Glutamatergic neuron (in vitro differentiated cells): ENCODE results near the gene COA1. TPM values are rescaled to one million over a fixed set of nuclear protein-coding genes. Genes with fewer than 3 reads are reported as not detected.
A peak's percentile ranks its signal among the peaks of the same experiment; 100 is the strongest.

Source experiments
- DNase-seq: peaks from one replicate; pipeline ENCODE4 v3.0.0; 2022
- H3K27ac Mint-ChIP-seq: one replicate; pipeline ENCODE4 v1.8.0; 2020; ENCODE audit warnings: mild to moderate bottlenecking, mixed read lengths, inconsistent platforms; ENCODE audit not compliant: unreplicated experiment
- H3K27me3 Mint-ChIP-seq: one replicate; pipeline ENCODE4 v1.8.0; 2020; ENCODE audit warnings: mild to moderate bottlenecking, moderate library complexity, mixed read lengths, inconsistent platforms; ENCODE audit not compliant: unreplicated experiment
- H3K36me3 Mint-ChIP-seq: one replicate; pipeline ENCODE4 v1.8.0; 2020; ENCODE audit warnings: mild to moderate bottlenecking, mixed read lengths, inconsistent platforms; ENCODE audit not compliant: unreplicated experiment
- H3K4me1 Mint-ChIP-seq: one replicate; pipeline ENCODE4 v1.8.0; 2020; ENCODE audit warnings: mild to moderate bottlenecking, low read depth, mixed read lengths, inconsistent platforms; ENCODE audit not compliant: unreplicated experiment
- H3K4me3 Mint-ChIP-seq: one replicate; pipeline ENCODE4 v1.8.0; 2020; ENCODE audit warnings: mild to moderate bottlenecking, mixed read lengths, inconsistent platforms; ENCODE audit not compliant: unreplicated experiment
- H3K9me3 Mint-ChIP-seq: one replicate; pipeline ENCODE4 v1.8.0; 2020; ENCODE audit warnings: mild to moderate bottlenecking, moderate library complexity, mixed read lengths, inconsistent platforms; ENCODE audit not compliant: unreplicated experiment
- total RNA-seq: library from RNA; stranded (reverse); fragmentation: NEBNext Ultra II Directional; extraction: Animal tissue kit (Norgen Biotek cat#: 25700); gene quantifications from one replicate; pipeline ENCODE4 v1.2.1, GENCODE V29; 2021; ENCODE audit not compliant: unreplicated experiment
- TF ChIP-seq, protein P1 (sequence below): fragments of 200-600 bp; sonication (generic); IDR thresholded peaks from one replicate; pipeline ENCODE4 v1.5.0; 2021; ENCODE audit not compliant: partially characterized antibody, unreplicated experiment

The COA1 gene
- total RNA-seq, 1 donor from 2014 or later = 73.7 TPM

DNA sequence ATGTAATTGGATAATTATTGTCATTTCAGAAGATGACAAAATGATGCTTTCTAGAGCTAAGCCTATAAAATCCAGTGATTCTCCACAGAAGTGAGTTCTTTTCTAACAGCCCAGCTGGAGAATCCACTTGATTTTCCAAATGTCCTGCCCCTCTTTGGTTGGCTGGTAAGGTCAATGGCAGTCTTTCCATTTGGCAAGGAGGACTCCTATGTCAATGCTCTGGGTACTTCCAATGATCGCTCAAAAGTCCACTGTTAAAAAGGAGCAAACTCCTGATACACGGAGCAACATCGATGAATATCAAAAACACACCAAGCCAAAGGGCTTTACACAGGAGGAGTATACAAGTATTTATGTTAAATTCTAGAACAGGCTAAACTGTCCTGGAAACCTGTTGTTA is 88.6 kb downstream of the COA1 start:
- DNase-seq = no peak
- Mint-ChIP-seq H3K4me1 (peaks cover 33% of the 10 kb centered on the region), H3K27ac (peak overlapping the region; percentile 77), H3K27me3 (peaks cover 2% of the 10 kb centered on the region), H3K9me3 (peaks cover 9% of the 10 kb centered on the region), H3K4me3 (no peak overlapping the region), H3K36me3 (peaks cover 4% of the 10 kb centered on the region)
- TF ChIP-seq, protein P1, sequence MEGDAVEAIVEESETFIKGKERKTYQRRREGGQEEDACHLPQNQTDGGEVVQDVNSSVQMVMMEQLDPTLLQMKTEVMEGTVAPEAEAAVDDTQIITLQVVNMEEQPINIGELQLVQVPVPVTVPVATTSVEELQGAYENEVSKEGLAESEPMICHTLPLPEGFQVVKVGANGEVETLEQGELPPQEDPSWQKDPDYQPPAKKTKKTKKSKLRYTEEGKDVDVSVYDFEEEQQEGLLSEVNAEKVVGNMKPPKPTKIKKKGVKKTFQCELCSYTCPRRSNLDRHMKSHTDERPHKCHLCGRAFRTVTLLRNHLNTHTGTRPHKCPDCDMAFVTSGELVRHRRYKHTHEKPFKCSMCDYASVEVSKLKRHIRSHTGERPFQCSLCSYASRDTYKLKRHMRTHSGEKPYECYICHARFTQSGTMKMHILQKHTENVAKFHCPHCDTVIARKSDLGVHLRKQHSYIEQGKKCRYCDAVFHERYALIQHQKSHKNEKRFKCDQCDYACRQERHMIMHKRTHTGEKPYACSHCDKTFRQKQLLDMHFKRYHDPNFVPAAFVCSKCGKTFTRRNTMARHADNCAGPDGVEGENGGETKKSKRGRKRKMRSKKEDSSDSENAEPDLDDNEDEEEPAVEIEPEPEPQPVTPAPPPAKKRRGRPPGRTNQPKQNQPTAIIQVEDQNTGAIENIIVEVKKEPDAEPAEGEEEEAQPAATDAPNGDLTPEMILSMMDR = no peak

DNA sequence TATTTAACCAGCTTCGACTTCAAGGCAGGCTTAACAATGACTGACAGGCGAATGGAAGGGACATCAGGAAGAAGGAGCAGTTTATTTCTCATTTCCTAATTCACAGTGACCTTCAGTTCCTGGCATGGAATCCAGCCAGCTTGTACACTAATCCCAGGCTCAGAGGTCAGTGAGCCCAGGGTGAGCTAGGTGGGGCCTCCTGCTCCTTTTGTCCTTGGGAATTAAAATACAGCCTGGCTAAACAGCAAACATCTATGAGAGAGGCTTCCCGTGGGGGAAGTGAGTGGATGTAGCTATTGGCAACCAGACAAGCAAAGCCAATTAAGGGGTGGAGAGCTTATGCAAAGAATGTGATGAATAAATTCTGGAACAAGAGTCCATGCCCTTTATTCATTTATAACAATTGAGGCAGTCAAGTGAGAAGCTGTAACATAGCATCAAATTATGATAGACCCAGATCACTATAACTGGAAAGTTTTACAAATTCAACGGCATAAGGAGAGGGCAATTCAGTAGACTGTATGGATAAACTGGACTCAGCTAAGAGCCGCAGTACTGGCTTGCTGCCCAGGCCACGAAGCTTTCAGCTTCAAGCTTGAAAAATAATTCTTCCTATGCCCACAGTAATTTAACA is 89.3 kb downstream of the COA1 start:
- peaks cover 2% of the 10 kb centered on the region for H3K27me3 Mint-ChIP-seq
- peak; percentile 47 for DNase-seq
- H3K4me1 Mint-ChIP-seq = peaks cover 31% of the 10 kb centered on the region
- H3K9me3 Mint-ChIP-seq = peaks cover 8% of the 10 kb centered on the region
- peak overlapping the region; percentile 89 for H3K27ac Mint-ChIP-seq
- TF ChIP-seq, protein P1 = no peak
- peaks cover 4% of the 10 kb centered on the region for H3K36me3 Mint-ChIP-seq
- peak overlapping the region; percentile 9 for H3K4me3 Mint-ChIP-seq

DNA sequence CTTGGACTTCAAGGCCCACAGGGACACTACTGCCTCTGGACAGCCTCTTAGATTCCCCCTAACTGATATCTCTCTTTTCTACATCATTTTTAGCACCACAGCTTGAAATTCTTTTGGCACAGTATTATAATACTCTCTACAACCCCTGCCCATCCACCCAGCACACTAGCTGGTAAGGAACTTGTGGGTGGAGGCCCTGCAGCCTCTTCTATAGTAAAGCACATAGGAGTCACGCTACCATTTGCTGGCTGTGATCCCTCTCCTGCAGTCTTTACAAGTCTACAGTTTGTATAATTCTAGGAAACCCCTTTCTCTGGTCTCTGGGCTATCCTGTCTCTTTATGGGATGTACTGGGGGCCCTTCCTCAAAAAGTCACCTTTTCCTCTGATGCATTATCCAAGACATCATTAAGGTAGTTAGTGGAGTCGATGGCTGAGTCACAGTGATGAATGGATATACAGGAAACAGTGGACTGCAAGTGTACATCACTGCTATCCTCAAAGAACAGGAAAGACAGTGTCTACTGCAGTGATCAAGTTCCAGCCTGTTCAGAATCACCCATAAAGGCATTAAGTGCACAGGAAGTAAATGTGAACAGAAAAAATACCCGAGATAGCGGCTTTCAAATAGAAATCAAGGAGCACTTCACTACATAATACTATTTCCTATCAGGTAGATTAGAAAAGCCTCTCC is 92.1 kb downstream of the COA1 start:
- TF ChIP-seq, protein P1 = no peak
- Mint-ChIP-seq H3K9me3 (peaks cover 2% of the 10 kb centered on the region), H3K4me1 (peaks cover 26% of the 10 kb centered on the region), H3K36me3 (no peaks in the 10 kb centered on the region), H3K4me3 (no peak overlapping the region), H3K27ac (peak overlapping the region; percentile 26), H3K27me3 (peaks cover 1% of the 10 kb centered on the region)
- DNase-seq = no peak

DNA sequence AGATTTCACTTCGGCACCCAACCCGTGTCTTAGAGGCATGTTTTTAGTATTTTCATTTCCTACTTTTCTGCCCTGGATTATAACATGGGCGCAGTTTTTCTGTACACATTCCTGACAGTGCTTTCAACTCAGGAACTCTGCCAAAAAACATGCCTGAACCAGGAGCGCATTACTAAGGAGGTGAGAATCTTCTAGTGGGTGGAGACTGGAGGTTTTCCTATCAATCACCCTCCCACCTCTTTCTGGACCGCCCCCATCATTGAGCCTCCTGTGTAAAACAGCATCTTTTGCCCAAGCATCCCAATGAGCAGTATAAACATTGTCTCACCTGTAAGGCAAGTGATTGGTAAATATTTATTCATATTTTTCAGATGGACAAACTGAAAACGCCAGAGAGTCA is 93.2 kb downstream of the COA1 start:
- H3K4me1 Mint-ChIP-seq = peaks cover 25% of the 10 kb centered on the region
- peaks cover 1% of the 10 kb centered on the region for H3K27me3 Mint-ChIP-seq
- H3K9me3 Mint-ChIP-seq = no peaks in the 10 kb centered on the region
- TF ChIP-seq, protein P1 = no peak
- H3K36me3 Mint-ChIP-seq = no peaks in the 10 kb centered on the region
- H3K4me3 Mint-ChIP-seq = no peak overlapping the region
- no peak overlapping the region for H3K27ac Mint-ChIP-seq
- no peak for DNase-seq

DNA sequence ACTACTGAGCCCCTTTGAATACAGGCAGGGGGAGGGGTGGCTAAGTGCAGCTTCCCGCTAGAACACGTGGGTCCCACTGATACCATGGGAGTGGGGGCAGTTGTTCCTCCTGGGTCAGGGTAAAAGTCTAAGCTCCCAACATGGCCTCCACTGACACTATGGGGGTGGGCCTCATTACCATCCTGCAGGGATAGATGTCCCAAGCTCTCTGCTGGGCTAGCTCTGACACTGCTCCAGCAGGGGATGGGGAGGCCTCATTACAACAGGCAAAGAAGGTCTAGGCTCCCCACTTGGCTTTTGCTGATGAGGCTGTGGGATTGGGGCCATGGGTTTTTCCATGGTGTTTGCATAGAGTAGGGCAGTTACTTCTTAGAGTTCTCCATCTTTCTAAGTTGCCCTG is 94.9 kb downstream of the COA1 start:
- H3K27ac Mint-ChIP-seq = peak overlapping the region; percentile 18
- peaks cover 1% of the 10 kb centered on the region for H3K27me3 Mint-ChIP-seq
- no peaks in the 10 kb centered on the region for H3K36me3 Mint-ChIP-seq

More for the DNA sequence above, 94.9 kb downstream of the COA1 start:
- DNase-seq = no peak
- TF ChIP-seq, protein P1 = no peak
- Mint-ChIP-seq H3K4me1 (peaks cover 9% of the 10 kb centered on the region), H3K9me3 (no peaks in the 10 kb centered on the region), H3K4me3 (no peak overlapping the region)
